RWPE1 (cell line): ENCODE measurements around the gene GALNT18.

Source experiments
- CTCF ChIA-PET: fragments of 350-600 bp; sonication (Branson Sonifier 250); formaldehyde crosslinking; extraction: SDS; loops from one replicate; lab custom pipeline; 2021; lab: Yijun Ruan, JAX
- POLR2A ChIA-PET: fragments of 400-600 bp; formaldehyde crosslinking; extraction: SDS; loops from one replicate; lab custom pipeline; 2020; ENCODE audit warnings: antibody characterized with exemption; ENCODE audit not compliant: low non-redundant PET; lab: Yijun Ruan, JAX
- DNase-seq: peaks from one replicate; pipeline ENCODE4 v3.0.0; 2012; ENCODE audit warnings: low spot score
- H3K27ac ChIP-seq: fragments of 450-650 bp; 2 replicates; pipeline ENCODE4 v1.5.1; 2017
- TF ChIP-seq, protein P1 (sequence below): fragments of 450-650 bp; conservative IDR thresholded peaks from 2 replicates; pipeline ENCODE4 v1.5.1; 2017; ENCODE audit warnings: low read depth, mild to moderate bottlenecking

The GALNT18 gene

DNA sequence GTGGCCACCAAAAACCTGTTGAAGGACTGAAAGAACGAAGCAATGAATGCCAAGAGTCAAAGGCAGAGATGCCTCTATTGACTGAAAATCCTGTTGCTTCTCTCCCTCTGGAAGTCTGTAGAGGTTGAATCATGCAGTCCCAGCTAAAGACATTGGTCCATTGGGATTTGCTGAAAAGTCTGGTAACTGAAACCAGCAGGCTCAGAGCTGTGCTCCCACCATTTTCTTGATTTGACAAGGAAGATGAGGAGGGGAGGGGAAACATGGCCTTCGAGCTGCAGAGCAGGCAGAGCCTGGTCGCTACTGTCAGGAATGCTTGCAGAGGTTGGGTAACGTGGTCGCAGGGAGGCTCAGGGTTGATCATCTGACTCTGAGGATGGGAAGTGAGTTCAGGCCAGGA, 196.0 kb downstream of the GALNT18 start:
- peak overlapping the region; percentile 40; the same call in 1 of the 2 replicates for H3K27ac ChIP-seq
- CTCF ChIA-PET, result no interaction called here
- TF ChIP-seq, protein P1, sequence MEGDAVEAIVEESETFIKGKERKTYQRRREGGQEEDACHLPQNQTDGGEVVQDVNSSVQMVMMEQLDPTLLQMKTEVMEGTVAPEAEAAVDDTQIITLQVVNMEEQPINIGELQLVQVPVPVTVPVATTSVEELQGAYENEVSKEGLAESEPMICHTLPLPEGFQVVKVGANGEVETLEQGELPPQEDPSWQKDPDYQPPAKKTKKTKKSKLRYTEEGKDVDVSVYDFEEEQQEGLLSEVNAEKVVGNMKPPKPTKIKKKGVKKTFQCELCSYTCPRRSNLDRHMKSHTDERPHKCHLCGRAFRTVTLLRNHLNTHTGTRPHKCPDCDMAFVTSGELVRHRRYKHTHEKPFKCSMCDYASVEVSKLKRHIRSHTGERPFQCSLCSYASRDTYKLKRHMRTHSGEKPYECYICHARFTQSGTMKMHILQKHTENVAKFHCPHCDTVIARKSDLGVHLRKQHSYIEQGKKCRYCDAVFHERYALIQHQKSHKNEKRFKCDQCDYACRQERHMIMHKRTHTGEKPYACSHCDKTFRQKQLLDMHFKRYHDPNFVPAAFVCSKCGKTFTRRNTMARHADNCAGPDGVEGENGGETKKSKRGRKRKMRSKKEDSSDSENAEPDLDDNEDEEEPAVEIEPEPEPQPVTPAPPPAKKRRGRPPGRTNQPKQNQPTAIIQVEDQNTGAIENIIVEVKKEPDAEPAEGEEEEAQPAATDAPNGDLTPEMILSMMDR, result no peak
- POLR2A ChIA-PET, result no interaction called here
- no peak for DNase-seq

DNA sequence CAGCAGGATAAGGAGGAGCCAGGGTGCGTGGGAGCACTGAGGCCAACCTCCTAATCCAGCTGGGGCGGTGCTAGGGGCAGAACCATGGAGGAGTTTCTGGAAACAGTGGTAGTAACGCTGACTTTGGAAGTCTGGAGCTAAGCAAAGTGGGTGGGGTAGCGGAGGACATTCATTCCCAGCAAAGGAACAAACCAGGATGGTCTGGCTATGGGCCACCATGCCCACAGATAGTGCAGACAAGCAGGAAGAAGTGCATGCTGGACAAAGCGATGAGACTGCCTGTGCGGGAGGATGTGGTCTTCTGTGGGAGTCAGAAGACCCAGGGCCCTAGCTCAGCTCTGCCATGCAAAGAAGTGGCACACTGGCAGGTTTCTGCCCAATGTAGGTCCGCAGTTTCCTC, 197.1 kb downstream of the GALNT18 start:
- POLR2A ChIA-PET, result no interaction called here
- CTCF ChIA-PET, result interaction anchor here (0.6 kb wide), 1 partner anchor 392 kb away, joined by 3 read pairs; no protein-coding TSS in a partner anchor
- H3K27ac ChIP-seq, result no peak overlapping the region
- TF ChIP-seq, protein P1, result no peak
- no peak for DNase-seq

DNA sequence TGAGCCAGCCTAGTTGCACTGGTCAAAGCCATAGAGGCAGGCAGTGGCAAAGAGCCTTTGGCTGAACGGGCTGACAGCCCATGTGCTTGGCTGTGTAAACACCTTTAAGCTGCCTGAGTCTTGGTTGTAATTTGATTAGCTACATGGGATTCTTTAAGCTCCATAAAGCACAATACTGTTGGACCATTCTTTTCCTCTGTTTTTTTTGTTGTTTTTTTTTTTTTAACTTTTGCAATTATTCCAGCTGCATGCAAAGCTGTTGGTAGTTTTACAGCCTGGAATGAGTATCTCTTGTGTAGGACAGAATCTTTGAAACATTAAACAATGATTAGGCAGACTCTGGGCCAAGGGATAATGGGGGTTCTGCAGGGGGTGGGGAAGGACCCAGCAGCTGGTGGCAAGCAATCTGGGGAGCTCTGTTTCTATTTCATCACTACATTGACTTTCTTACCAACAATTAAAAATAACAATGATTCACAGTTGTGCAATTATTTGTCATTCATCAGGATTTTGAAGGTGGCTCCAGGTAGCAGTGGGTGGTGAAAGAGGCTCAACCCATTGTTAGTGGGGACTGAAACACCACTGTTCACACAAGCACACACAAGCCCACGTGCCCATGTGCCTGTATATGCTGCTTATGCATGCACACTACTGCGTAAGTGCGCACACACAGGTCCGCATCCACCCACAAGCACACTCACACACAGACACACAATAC, 199.2 kb downstream of the GALNT18 start:
- POLR2A ChIA-PET, result interaction anchor here (0.5 to 0.6 kb wide), 2 partner anchors 206 to 389 kb away, joined by 3 read pairs; no protein-coding TSS in a partner anchor
- CTCF ChIA-PET, result interaction anchor here (0.5 to 0.7 kb wide), 3 partner anchors 17 to 1207 kb away, joined by 3 to 7 read pairs (median 3); no protein-coding TSS in a partner anchor
- H3K27ac ChIP-seq, result peak overlapping the region; percentile 74
- TF ChIP-seq, protein P1, result no peak
- peak; percentile 60 for DNase-seq

DNA sequence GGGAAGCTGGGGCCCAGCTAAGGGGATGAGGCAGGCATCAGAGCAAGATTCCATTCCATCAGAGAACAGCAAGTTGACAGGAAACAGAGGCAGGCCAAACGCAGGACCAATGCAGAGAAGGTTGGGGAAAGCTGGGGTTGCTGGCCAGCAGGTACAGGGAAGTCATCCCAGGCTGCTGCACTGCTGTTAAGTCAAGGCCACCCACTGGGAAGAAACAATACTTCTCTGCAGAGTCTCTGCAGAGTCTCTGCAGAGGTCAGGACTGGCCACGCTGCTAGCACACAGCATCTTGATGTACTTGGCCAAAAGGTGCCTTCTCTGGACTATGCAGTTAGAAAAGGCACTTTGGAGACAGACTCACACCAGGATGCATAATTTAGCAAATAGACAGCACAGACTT, 200.3 kb downstream of the GALNT18 start:
- H3K27ac ChIP-seq, result no peak overlapping the region
- TF ChIP-seq, protein P1, result no peak
- CTCF ChIA-PET, result no interaction called here
- POLR2A ChIA-PET, result no interaction called here
- DNase-seq, result no peak

DNA sequence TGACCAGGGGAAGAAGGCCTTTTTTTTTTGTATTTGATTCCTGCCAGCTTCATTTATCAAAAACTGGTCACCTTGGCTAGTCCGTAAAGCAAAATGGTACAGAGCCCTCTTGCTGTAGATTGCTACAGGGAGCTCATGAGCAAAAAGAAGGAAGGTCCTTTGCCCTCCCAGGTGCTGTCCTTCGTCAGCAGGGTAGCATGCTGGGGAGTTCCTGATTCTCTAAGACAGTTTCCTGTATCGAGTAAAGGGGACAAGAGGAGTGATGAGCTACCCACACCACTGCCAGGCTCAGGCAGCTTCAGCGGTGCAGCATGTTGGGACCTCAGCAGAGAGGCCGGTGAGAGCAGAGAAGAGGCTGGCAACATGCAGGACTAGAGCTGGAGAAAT, 200.9 kb downstream of the GALNT18 start:
- H3K27ac ChIP-seq, result no peak overlapping the region
- DNase-seq, result no peak
- ChIA-PET CTCF (interaction anchor here (0.5 kb wide), 1 partner anchor 137 kb away, joined by 3 read pairs; no protein-coding TSS in a partner anchor), POLR2A (no interaction called here)
- TF ChIP-seq, protein P1, result no peak

DNA sequence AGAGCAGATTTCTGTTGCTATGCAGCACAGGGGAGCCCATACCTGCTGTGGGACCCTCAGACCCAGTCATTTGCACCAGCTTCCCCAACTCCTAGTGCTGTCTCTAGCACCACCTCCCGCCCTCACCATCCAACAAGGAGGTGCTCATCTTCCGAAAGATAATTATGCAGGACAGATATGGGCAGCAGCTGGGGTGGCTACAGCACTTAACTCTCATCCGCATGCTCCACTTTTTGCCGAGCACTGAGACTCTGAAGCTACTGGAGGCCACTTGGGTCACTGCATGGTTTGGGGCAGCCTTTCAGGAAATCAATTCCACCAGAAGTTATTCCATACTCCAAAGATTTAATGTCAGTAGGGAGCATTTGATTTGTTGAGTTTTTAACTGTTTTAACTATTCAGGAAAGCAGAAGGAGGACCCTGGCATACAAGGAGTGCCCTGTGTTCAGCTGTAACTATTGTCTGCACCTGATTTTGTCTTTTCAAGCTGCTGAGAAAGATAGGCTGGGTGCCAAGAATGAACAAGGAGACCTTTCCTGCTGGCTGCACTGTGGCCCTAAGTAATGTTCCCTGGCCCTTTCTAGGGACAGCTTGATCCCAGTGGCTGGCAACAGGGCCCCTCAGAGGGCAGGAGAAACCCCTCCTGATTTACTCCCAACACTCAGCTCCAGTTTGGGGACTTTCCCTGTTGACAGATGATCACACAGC, 201.5 kb downstream of the GALNT18 start:
- TF ChIP-seq, protein P1, result no peak
- POLR2A ChIA-PET, result no interaction called here
- no peak overlapping the region for H3K27ac ChIP-seq
- no peak for DNase-seq
- CTCF ChIA-PET, result interaction anchor here (0.5 kb wide), 1 partner anchor 137 kb away, joined by 3 read pairs; no protein-coding TSS in a partner anchor
